HEK293T (cell line): ENCODE measurements around the gene GTPBP1.

Source experiments
- ARNT ChIP-seq: fragments of 450-650 bp; IDR thresholded peaks from 2 replicates; pipeline ENCODE4 v1.6.1; 2017; ENCODE audit warnings: mild to moderate bottlenecking
- CTBP1 ChIP-seq: fragments of 450-650 bp; IDR thresholded peaks from 2 replicates; pipeline ENCODE4 v1.6.1; 2016; ENCODE audit warnings: borderline replicate concordance
- ELF4 ChIP-seq: fragments of 450-650 bp; IDR thresholded peaks from 2 replicates; pipeline ENCODE4 v1.6.1; 2017; ENCODE audit warnings: antibody characterized with exemption
- FOXK2 ChIP-seq: fragments of 450-650 bp; IDR thresholded peaks from 2 replicates; pipeline ENCODE4 v1.6.1; 2016; ENCODE audit warnings: mild to moderate bottlenecking
- FOXM1 ChIP-seq: fragments of 450-650 bp; IDR thresholded peaks from 2 replicates; pipeline ENCODE4 v1.6.1; 2017; ENCODE audit warnings: mild to moderate bottlenecking, borderline replicate concordance
- HDGF ChIP-seq: fragments of 450-650 bp; IDR thresholded peaks from 2 replicates; pipeline ENCODE4 v1.6.1; 2017; ENCODE audit warnings: antibody characterized with exemption, borderline replicate concordance
- LEF1 ChIP-seq: fragments of 450-650 bp; IDR thresholded peaks from 2 replicates; pipeline ENCODE4 v1.6.1; 2017; ENCODE audit warnings: mild to moderate bottlenecking, borderline replicate concordance
- NFRKB ChIP-seq: fragments of 450-650 bp; IDR thresholded peaks from 2 replicates; pipeline ENCODE4 v1.6.1; 2016; ENCODE audit warnings: mild to moderate bottlenecking, moderate library complexity
- PKNOX1 ChIP-seq: fragments of 450-650 bp; IDR thresholded peaks from 2 replicates; pipeline ENCODE4 v1.6.1; 2016
- SP1 ChIP-seq: fragments of 450-650 bp; IDR thresholded peaks from 2 replicates; pipeline ENCODE4 v1.6.1; 2017

GRCh38 chr22:38717244-38717643 lies 11.5 kb downstream of the GTPBP1 start:
- TF ChIP-seq PKNOX1 (no peak), SP1 (no peak), FOXK2 (no peak), CTBP1 (no peak), ARNT (no peak), NFRKB (no peak), HDGF (no peak), FOXM1 (no peak), ELF4 (no peak), LEF1 (no peak)
